GM18870 (cell line): ENCODE measurements around the gene PRAMEF20.
"Not testable (repeated sequence)": the region's sequence is repeated elsewhere in the genome, so short reads cannot be mapped to it uniquely, and the experiment has no call there.

ENCODE experiments used
- ATAC-seq: cut with Tn5 transposase; IDR thresholded peaks from one replicate; pipeline ENCODE4 v1.9.1; 2021; ENCODE audit warnings: moderate library complexity; ENCODE audit not compliant: unreplicated experiment

The PRAMEF20 gene

DNA sequence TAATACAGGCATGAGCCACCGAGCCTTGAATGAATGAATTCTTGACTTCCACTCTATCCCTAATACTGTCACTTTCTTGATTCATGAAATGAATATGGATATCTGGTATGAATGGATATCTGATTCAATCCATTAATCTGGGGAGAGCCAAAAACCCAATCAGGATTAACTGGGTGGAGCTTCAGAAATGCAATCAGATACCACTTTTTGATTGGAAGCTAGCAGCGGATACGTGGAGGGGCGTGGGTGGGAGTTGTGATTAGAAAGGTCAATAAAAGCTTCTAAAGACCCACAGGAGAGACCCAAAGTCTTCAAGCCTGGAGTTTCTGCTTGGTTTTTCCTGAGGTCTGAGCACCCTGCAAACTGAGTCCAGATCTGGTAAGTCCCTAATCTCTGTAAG is at the start of gene PRAMEF20:
Gene PRAMEF20 (plus strand): TSS at position 301 of the 400 bp plus-strand sequence. CDS start 5,905 bp downstream, outside the sequence.
- ATAC-seq: not testable (repeated sequence)

DNA sequence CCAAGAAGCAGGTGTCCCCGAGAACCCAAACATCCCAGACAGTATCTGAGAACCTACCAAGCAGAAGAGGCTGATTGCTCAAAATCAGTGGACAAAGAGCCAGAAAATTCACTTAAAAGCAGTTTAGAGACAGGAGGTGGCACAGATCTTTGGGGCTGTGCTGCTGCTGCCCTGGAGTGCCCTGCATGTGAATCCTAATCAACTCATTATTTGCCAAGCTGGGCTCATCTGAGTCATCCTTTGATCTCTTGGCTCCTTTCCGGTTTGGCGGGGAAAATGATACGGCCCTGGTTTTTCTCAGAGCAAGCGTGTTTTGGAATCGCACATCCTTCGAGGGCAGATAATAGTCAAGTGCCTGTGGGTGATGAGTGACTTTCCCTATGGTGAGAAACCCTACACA is 47.9 kb upstream of the PRAMEF20 start:
- ATAC-seq: not testable (repeated sequence)

DNA sequence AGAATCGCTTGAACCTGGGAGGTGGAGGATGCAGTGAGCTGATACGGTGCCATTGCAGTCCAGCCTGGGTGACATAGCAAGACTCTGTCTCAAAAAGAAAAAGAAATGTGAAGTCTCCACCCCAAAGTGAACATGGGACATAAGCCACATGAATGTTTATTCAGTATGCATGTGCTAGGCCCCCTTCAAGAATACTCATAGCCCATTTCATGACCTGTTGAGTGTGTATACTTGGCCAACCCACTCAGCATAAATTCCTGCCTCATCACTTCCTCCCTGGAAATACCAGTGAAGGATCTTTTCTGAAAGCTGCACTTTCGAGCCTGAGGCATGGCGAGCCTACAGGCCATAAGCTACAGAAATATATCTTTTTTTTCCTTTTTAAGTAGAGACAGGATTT is 45.3 kb upstream of the PRAMEF20 start:
- ATAC-seq: not testable (repeated sequence)

DNA sequence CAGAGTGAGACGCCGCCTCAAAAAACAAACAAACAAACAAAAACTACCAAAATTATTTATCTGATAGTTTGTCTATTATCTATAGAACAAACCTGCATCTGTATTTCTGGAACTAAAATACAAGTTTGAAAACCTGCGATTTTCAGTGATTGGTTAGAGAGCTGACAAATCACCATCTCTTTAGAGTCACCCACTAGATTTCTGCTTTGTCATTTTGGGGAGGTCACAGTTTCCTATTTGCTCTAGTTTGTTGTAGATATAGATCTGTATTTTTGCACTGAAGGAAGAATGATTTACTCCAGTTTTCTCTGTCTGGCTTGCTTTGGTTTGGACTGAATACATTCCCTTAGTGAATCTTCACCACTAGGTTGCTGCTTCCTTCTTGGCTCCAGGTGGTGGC is 43.7 kb upstream of the PRAMEF20 start:
- not testable (repeated sequence) for ATAC-seq

DNA sequence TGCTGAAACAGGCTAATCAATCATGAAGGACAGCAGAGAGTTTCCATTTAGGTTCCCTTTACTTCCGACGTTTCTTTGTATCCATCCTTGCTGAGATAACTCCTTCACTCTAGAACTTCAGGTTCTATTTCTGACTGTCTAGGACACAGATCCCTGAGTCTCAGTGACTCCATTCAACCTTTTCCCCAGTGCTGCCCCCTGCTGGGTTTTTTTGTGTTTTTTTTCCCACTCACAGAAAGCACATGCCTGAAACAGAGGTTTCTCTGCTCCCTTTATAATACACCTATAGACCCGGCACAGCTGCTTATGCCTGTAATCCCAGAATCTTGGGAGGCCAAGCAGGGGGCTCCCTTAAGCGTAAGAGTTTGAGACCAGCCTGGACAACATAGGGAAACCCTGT is 41.7 kb upstream of the PRAMEF20 start:
- ATAC-seq: not testable (repeated sequence)

DNA sequence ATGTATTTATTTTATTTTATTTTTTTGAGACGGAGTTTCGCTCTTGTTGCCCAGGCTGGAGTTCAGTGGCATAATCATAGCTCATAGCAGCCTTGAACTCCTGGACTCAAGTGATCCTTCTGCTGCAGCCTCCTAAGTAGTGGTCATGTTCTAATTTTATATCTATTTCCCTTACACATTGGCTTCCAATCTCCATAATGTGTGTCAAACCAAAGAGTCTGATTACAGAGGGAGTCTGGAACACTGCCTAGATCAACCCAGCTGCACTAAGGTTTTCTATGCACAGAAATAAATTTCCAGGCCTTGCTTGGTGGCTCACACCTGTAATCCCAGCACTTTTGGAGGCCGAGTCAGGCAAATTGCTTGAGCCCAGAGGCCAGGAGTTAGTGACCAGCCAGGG is 31.3 kb upstream of the PRAMEF20 start:
- ATAC-seq: not testable (repeated sequence)

DNA sequence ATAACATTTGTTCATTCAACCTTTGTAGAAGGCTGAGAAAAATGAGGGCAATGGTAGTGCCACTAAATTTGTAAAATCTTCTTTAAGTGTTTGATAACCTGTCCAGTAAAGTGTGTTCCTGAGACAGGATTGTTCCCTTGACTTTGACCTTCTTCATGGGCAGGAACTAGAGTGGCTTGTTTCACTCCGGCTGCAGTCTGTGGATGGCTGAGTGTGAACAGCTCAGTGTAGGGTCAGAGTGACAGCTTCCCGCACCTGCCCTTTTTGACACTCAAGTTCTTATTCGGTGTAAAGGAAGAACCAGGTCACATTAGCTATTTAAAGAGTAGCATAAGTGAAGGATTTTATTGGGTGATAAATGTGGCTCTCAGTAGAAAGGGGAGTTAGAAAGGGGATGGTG is 29.9 kb upstream of the PRAMEF20 start:
- ATAC-seq: not testable (repeated sequence)

DNA sequence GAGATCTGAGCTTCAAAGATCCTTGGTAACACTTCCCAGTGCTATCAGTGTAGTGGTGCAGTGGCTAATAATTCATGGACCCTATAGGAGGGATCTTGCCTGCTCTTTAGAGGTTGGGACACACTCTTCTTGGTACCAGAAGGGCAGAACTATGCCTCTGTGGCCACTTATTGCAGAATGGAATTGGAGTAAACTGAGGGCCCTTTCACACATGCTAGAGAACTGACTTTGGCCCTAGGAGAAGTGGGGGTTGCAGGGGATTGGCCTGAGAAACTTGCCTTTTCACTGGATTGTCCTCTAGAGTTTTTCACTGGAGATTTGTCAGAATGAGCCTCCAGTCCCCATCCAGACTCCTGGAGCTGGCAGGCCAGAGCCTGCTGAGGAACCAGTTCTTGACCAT is 20.9 kb upstream of the PRAMEF20 start, which contains the start of gene PRAMEF17:
Gene PRAMEF17 (plus strand): TSS at position 301 of the 400 bp plus-strand sequence. CDS start 26 bp downstream, at position 327.
- ATAC-seq: not testable (repeated sequence)

DNA sequence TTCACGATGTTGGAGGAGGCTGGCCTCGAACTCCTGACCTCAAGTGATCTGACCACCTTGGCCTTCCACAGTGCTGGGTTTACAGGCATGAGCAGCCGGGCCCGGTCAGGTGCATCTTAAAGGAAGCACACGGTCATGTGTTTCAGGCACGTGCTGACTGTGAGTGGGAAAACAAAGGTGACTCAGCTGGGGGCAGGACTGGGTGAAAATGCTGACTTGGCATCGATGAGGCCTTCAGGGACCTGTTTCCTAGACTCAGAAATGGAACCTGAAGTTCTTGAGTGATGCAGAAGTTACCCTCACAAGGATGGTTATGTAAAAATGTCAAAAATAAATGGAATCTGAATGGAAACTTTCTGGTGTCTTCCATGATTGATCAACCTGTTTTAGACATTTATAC is 17.2 kb upstream of the PRAMEF20 start:
- not testable (repeated sequence) for ATAC-seq

DNA sequence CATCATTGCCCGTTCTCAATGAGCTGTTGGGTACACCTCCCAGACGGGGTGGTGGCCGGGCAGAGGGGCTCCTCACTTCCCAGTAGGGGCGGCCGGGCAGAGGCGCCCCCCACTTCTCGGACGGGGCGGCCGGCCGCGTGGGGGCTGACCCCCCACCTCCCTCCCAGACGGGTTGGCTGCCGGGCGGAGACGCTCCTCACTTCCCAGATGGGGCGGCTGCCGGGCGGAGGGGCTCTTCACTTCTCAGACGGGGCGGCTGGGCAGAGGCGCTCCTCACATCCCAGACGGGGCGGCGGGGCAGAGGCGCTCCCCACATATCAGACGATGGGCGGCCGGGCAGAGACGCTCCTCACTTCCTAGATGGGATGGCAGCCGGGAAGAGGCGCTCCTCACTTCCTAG is 15.5 kb upstream of the PRAMEF20 start:
- ATAC-seq: not testable (repeated sequence)

DNA sequence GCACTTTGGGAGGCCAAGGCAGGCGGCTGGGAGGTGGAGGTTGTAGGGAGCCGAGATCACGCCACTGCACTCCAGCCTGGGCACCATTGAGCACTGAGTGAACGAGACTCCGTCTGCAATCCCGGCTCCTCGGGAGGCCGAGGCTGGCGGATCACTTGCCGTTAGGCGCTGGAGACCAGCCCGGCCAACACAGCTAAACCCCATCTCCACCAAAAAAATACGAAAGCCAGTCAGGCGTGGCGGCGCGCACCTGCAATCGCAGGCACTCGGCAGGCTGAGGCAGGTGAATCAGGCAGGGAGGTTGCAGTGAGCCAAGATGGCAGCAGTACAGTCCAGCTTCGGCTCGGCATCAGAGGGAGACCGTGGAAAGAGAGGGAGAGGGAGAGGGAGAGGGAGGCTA is 14.9 kb upstream of the PRAMEF20 start:
- not testable (repeated sequence) for ATAC-seq

DNA sequence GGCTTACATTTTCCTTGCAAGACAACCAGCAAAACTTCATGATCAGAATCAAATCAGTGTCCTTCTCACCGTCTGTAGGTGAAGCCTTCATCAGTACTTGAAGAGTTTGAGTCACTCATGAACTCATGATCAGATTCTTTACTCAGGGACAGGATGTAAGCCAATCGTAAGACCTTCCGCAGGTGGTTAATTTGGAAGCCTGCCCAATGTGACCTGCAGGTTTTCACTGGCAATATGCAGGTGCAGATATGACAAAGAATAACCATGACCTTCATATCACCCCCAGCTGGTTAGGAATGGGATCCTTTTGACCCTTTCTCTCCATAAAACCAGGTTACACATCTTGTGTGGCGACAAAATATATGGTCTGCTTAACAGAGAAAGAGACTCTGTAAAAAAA is 2.4 kb upstream of the PRAMEF20 start:
- ATAC-seq: no peak

DNA sequence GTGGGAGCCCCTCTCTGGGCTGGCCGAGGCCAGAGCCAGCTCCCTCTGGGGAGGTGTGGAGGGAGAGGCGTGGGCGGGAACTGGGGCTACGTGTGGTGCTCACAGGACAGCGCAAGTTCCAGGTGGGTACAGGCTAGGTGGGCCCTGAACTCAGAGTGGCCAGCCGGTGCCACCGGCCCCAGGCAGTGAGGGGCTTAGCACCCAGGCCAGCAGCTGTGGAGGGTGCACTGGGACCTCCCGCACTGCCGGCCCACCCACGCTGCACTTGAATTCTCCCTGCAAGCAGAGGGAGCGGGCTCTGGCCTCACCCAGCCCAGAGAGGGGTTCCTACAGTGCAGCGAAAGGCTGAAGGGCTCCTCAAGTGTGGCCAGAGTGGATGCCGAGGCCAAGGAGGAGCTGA is 20.2 kb downstream of the PRAMEF20 start:
- ATAC-seq: no peak

DNA sequence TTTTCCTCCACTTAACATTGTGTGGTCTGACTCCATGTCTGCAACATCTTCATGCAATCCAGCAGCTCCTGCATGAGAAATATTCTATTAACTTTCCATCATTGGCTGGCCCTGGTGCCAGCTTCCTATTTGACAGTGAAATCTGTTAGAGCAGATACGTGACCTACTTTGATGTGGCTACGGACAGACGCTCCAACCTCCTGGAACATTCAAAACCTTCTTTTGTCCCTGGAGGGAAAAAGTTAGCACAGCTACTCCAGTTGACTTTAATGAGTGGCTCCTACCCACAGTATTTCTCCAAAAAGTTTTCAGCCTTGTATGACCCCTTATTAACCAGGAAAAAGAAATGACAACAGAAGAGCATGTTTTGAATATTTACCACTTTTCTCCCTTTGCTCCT is 22.0 kb downstream of the PRAMEF20 start:
- no peak for ATAC-seq

DNA sequence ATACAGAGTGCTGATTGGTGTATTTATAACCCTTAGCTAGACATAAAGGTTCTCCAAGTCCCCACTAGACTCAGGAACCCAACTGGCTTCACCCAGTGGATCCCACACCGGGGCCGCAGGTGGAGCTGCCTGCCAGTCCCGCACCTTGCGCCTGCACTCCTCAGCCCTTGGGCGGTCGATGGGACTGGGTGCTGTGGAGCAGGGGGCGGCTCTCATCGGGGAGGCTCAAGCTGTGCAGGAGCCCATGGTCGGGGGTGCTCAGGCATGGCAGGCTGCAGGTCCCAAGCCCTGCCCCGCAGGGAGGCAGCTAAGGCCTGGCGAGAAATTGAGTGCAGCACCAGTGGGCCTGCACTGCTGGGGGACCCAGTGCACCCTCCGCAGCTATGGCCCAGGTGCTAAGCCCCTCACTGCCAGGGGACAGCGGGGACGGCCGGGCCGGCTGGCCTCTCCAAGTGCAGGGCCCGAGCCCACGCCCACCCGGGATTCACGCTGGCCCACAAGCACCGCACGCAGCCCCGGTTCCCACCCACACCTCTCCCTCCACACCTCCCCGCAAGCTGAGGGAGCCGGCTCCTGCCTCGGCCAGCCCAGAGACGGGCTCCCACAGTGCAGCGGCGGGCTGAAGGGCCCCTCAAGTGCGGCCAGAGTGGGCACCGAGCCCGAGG is 23.6 kb downstream of the PRAMEF20 start:
- ATAC-seq: not testable (repeated sequence)

DNA sequence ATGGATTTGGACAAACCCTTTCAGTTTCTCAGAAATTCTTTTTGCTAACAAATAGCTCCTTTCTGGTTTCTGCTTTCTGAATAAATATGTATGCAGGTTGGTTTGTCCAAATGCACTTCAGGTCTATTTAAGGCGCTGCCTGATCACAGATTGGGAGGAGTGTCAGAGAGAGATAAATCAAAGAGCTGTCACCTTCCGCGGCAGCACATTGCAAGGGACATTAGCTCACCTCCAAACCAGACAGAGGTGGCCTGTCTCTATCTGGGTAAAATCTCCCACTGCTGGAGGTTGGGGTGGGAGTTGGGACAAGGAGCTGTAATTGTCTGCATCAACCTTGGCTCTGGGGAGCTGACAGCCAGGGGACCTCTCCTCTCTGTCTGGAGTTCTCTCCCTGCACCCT is 25.2 kb downstream of the PRAMEF20 start:
- no peak for ATAC-seq

DNA sequence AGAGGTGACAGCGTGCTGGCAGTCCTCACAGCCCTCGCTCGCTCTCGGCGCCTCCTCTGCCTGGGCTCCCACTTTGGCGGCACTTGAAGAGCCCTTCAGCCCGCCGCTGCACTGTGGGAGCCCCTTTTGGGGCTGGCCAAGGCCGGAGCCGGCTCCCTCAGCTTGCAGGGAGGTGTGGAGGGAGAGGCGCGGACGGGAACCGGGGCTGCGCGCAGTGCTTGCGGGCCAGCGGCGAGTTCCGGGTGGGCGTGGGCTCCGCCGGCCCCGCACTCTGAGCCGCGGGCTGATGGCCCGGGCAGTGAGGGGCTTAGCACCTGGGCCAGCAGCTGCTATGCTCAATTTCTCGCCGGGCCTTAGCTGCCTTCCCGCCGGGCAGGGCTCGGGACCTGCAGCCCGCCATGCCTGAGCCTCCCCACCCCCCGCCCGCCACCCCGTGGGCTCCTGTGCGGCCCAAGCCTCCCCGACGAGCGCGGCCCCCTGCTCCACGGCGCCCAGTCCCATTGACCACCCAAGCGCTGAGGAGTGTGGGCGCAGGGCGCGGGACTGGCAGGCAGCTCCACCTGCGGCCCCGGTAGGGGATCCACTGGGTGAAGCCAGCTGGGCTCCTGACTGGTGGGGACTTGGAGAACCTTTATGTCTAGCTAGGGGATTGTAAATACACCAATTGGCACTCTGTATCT is 29.0 kb downstream of the PRAMEF20 start:
- not testable (repeated sequence) for ATAC-seq

DNA sequence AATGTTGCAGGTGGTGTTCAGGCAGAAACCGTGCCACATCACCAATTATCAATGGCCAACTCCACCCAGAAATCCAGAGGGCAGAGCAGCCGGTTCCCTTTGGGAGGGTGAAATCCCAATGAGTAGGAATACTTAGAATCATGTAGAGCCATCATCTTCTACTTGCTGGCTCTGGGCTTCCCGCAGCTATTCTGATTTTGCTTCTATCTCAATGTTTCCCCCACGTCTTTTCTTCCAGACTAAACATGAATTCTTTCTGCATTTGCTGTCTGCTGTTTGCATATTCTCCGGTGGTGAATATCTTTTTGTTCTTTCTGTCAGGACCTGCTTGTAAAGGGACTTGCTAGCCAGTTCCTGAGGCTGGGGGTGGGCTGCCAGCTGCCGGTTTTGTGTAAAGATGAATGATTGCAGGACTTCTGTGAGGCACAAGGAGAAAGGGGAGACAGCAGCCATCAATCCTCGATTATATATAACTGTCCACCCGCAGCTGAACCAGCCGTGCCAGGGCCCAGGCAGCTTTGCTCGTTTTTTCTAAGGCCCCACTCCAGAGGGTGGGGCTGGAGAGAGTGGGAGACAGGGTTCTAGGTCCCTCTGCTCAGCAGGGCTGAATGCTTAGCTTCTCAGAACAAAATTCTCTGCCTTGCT is 33.2 kb downstream of the PRAMEF20 start:
- no peak for ATAC-seq

DNA sequence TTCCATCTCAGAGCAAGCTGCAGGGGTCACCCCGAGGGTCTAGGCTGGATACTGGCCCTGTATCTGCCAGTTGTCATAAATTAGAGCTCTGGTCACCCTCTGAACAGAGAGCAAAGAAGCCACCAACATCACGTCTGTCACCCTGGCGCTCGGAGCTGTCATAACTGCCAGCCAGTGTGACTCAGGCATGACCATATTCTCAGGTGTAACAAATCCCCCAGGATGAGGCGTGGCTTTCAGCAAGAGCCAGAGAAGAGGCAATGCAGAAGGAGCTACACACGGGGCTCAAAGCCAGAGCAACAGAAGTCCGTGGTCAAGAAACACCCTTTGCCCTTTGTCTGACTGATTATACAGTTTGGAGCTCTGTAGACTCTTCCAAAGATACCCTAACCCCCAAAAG is 40.0 kb downstream of the PRAMEF20 start:
- no peak for ATAC-seq

DNA sequence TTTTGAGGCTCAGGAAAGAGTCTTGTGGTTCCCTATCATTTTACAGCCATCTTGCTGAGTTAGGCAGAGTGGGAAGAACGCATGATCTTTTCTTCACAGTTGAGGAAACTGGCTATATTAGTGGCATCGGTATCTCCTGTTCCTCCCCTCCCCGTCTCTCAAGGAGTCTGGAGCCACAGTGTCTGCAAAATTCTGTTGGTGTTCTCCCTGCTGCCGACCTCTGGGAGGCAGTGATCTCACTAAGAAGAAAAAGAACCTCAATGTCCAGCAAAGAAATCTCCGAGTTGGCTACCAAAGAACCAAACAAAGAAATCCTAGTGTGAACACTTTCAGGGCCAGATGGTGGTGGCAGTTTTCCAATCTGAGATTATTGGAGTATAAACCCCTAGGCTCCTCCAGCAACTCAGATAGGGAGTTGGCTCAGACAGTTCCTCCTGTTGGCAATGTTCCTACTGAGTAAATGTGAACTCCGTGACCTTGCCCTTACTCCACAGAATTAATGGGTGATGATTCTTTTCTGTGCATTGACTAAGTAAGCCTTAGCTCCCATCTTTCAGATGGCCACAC is 41.2 kb downstream of the PRAMEF20 start:
- ATAC-seq: no peak

DNA sequence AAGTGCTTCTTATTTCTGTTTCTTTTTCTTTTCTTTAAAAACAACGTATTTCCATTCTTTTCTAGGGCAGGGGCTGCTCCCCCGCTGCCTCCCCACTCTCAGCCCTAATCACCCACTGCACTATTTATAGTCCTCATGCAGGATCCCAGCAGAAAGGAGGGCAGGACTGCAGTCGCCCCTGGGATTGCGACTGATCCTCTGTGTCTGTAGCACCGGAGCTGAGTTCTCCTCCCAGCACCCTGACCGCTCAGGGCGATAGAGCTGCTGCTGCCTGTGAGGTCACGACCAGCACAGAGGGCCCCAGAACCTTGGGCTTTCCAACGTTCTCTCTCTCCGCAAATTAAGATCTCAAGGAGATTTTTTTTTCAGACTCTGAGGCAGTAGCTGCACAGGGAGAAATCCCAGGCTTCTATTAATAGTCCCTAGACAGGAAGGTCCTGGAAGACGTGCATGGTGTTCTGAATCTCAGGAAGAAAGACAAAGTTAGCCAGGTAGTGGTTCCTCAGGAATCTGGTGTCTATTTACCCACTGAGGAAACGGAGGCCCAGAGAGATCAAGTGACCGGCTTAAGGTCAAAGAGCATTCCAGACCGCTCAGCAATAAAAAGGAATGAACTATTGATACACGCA is 46.8 kb downstream of the PRAMEF20 start:
- ATAC-seq: no peak
